ENCODE measurements around the gene UBTD1.

Gene UBTD1, protein sequence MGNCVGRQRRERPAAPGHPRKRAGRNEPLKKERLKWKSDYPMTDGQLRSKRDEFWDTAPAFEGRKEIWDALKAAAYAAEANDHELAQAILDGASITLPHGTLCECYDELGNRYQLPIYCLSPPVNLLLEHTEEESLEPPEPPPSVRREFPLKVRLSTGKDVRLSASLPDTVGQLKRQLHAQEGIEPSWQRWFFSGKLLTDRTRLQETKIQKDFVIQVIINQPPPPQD

DNA sequence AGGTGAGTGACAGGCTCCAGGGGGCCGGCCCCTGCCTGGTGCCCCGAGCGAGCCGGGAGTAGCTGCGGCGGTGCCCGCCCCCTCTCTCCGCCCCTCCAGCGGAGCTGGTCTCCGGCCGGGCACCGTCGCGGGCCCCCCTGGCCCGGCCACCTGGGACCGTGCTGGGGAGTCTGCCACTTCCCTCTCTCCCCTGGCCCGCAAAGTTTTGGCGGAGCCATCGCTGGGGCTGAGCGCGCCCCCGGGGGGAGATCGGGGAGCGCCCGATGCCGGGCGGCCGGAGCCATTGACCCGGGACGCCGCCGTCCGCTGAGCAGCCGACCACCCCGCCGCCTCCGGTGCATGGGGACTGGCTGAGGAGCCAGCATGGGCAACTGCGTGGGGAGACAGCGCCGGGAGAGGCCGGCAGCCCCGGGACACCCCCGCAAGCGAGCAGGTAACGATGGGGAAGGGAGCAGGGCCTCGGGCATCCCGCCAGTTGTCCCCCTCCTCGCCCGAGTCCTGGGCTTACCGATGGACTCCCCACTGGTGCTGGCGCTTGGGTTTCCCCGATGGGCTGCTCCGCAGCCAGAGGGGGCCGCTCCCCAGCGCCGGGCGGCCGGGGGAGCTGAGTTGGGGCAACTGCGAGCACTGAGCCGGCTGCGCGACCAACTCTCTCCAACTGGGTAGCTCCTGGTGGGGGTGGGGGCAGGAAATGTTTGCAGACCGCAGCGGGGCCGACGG, at the start of gene UBTD1:
Gene UBTD1 (plus strand): TSS at position 84 of the 720 bp plus-strand sequence. CDS start 280 bp downstream, at position 364.
- 0 out of 2 replicates have a peak, but pooled peaks have one; percentile 25 for TF ChIP-seq TEAD4 (IDR thresholded peaks at IDR 0.05)
- no peak for TF ChIP-seq EGR1 (IDR thresholded peaks at IDR 0.05)
- TF ChIP-seq, protein P1, sequence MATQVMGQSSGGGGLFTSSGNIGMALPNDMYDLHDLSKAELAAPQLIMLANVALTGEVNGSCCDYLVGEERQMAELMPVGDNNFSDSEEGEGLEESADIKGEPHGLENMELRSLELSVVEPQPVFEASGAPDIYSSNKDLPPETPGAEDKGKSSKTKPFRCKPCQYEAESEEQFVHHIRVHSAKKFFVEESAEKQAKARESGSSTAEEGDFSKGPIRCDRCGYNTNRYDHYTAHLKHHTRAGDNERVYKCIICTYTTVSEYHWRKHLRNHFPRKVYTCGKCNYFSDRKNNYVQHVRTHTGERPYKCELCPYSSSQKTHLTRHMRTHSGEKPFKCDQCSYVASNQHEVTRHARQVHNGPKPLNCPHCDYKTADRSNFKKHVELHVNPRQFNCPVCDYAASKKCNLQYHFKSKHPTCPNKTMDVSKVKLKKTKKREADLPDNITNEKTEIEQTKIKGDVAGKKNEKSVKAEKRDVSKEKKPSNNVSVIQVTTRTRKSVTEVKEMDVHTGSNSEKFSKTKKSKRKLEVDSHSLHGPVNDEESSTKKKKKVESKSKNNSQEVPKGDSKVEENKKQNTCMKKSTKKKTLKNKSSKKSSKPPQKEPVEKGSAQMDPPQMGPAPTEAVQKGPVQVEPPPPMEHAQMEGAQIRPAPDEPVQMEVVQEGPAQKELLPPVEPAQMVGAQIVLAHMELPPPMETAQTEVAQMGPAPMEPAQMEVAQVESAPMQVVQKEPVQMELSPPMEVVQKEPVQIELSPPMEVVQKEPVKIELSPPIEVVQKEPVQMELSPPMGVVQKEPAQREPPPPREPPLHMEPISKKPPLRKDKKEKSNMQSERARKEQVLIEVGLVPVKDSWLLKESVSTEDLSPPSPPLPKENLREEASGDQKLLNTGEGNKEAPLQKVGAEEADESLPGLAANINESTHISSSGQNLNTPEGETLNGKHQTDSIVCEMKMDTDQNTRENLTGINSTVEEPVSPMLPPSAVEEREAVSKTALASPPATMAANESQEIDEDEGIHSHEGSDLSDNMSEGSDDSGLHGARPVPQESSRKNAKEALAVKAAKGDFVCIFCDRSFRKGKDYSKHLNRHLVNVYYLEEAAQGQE (IDR thresholded peaks at IDR 0.05; ENCODE audit: low read depth): 0 out of 2 replicates have a peak, but pooled peaks have one; percentile 6
- peak; percentile 91 for TF ChIP-seq ZBTB7A (IDR thresholded peaks at IDR 0.05; ENCODE audit: low read depth)
- no peak; the same call in 1 of the 2 replicates for TF ChIP-seq NFIC (IDR thresholded peaks at IDR 0.05)
- no peak for TF ChIP-seq EP300 (IDR thresholded peaks at IDR 0.05; ENCODE audit: borderline replicate concordance)
- peak; percentile 21 for TF ChIP-seq TAF1 (IDR thresholded peaks at IDR 0.05; ENCODE audit: low read depth)
- TF ChIP-seq, protein P2, sequence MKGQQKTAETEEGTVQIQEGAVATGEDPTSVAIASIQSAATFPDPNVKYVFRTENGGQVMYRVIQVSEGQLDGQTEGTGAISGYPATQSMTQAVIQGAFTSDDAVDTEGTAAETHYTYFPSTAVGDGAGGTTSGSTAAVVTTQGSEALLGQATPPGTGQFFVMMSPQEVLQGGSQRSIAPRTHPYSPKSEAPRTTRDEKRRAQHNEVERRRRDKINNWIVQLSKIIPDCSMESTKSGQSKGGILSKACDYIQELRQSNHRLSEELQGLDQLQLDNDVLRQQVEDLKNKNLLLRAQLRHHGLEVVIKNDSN (IDR thresholded peaks at IDR 0.05): no peak
- TF ChIP-seq YY1 (IDR thresholded peaks at IDR 0.05; ENCODE audit: low read depth): no peak; the same call in 1 of the 2 replicates
- 0 out of 2 replicates have a peak, but pooled peaks have one; percentile 14 for TF ChIP-seq TCF12 (IDR thresholded peaks at IDR 0.05; ENCODE audit: low read depth)

DNA sequence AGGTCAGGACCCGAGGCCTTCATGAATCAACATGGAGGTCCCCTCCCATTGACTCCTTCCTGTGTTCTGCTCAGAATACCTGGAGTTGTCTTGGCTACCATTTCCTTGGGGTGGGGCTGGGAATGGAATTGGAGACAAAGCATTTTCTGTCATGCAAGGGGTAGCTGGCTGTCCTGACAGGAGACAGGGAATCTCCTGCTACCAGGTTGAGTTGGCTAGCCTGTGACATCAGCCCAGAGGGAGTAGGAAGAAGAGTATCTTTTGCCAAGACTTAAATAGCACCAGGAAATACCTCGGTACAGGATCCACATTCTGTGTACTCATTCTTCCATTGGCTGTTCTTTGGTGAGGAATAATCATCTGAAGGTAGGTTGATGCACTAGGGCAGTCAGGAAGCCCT, 47.9 kb upstream of the UBTD1 start:
- no peak for TF ChIP-seq CREB1 (IDR thresholded peaks at IDR 0.05; ENCODE audit: low read depth)

DNA sequence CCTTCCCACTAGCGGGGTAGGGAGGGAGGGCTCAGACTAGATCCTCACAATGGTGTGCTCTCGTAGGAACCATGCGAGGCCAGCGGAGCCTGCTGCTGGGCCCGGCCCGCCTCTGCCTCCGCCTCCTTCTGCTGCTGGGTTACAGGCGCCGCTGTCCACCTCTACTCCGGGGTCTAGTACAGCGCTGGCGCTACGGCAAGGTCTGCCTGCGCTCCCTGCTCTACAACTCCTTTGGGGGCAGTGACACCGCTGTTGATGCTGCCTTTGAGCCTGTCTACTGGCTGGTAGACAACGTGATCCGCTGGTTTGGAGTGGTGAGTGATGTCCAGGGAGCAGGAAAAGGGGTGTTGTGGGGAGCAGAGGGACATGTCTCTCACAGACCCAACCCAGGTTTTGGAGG, 47.1 kb upstream of the UBTD1 start:
- TF ChIP-seq RAD21 (IDR thresholded peaks at IDR 0.05; ENCODE audit: low read depth) (no peak), EGR1 (IDR thresholded peaks at IDR 0.05) (no peak), TEAD4 (IDR thresholded peaks at IDR 0.05) (no peak)

DNA sequence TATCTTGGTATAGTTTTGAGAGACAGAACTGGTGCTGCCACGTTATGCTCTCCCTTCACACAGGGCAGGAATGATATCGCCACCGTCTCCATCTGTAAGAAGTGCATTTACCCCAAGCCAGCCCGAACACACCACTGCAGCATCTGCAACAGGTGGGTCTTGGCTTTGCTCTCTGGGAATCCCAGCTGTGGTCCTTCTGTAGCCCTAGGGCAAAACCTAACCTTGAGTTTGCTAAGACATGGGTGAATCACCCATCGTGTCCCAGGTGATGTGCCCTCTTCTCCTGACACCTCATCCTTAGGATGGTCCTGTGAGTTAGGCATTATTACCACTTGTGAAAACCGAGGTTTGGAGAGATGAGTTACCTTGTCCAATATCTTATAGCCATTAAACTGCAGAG, 46.4 kb upstream of the UBTD1 start:
- TF ChIP-seq NFIC (IDR thresholded peaks at IDR 0.05): no peak
- TF ChIP-seq, protein P2 (IDR thresholded peaks at IDR 0.05): no peak
- TF ChIP-seq RAD21 (IDR thresholded peaks at IDR 0.05; ENCODE audit: low read depth): no peak
- no peak for TF ChIP-seq EP300 (IDR thresholded peaks at IDR 0.05; ENCODE audit: borderline replicate concordance)
- no peak for TF ChIP-seq ZBTB7A (IDR thresholded peaks at IDR 0.05; ENCODE audit: low read depth)
- no peak for TF ChIP-seq FOXM1 (IDR thresholded peaks at IDR 0.05; ENCODE audit: borderline replicate concordance, low read depth)
- no peak for TF ChIP-seq TAF1 (IDR thresholded peaks at IDR 0.05; ENCODE audit: low read depth)
- no peak for TF ChIP-seq TCF12 (IDR thresholded peaks at IDR 0.05; ENCODE audit: low read depth)
- TF ChIP-seq EGR1 (IDR thresholded peaks at IDR 0.05): no peak
- TF ChIP-seq, protein P3, sequence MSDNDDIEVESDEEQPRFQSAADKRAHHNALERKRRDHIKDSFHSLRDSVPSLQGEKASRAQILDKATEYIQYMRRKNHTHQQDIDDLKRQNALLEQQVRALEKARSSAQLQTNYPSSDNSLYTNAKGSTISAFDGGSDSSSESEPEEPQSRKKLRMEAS (IDR thresholded peaks at IDR 0.05): no peak
- TF ChIP-seq CREB1 (IDR thresholded peaks at IDR 0.05; ENCODE audit: low read depth): no peak
- TF ChIP-seq YY1 (IDR thresholded peaks at IDR 0.05; ENCODE audit: low read depth): no peak
- no peak for TF ChIP-seq CEBPB (IDR thresholded peaks at IDR 0.05)
- TF ChIP-seq TEAD4 (IDR thresholded peaks at IDR 0.05): no peak
- TF ChIP-seq, protein P1 (IDR thresholded peaks at IDR 0.05; ENCODE audit: low read depth): no peak

DNA sequence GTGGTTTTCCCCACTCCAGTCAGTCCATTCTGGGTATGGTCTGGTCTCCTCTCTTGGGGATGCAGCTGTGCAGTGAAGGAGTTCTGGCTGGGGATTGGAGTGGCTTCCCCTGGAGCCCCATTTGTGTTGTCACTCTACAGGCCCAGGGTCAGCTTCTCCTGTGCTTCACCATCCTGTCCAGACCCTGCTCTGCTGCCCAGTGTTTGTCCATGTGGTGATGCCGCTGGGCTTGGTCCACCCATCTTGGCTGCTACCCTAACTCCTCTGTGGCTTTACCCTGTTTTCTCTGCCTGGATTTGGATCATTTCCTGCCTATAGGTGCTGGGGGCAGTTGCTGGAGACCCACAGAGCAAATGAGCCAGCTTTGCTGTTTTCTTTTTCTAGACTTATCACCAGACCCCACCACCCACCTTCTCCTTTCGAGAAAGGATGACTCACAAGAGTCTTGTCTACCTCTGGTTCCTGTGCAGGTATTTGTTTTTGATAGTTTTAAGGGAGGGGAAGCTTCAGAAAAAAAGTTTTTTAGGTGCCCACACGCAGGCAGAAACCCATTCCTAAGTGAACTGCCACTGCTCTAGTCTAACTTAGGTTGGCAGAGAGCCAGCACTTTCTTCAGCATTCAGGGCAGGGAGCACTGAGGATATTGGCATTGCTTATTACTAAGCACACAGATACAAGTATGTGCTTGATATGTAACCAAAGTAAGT, 44.2 kb upstream of the UBTD1 start:
- TF ChIP-seq NFIC (IDR thresholded peaks at IDR 0.05): peak; percentile 68
- no peak for TF ChIP-seq YY1 (IDR thresholded peaks at IDR 0.05; ENCODE audit: low read depth)
- no peak for TF ChIP-seq ZBTB7A (IDR thresholded peaks at IDR 0.05; ENCODE audit: low read depth)
- TF ChIP-seq, protein P2 (IDR thresholded peaks at IDR 0.05): no peak
